ENCODE measurements around the gene ZNRF2.

ZNRF2 gene

GRCh38 chr7:30366606-30367005, 82.2 kb downstream of the ZNRF2 start:
- DNase-seq (ENCODE audit: extremely low read depth, low read depth): no peak

GRCh38 chr7:30367561-30367960, 83.2 kb downstream of the ZNRF2 start:
- no peak for TF ChIP-seq CTCF (IDR thresholded peaks at IDR 0.05; ENCODE audit: low read depth, low read length)

More at GRCh38 chr7:30366606-30367005, 82.2 kb downstream of the ZNRF2 start:
- TF ChIP-seq CTCF (IDR thresholded peaks at IDR 0.05; ENCODE audit: low read depth, low read length): no peak

GRCh38 chr7:30369879-30370278, 85.5 kb downstream of the ZNRF2 start:
- TF ChIP-seq CTCF (IDR thresholded peaks at IDR 0.05; ENCODE audit: low read depth, low read length): no peak
- no peak for DNase-seq (ENCODE audit: extremely low read depth, low read depth)

More at GRCh38 chr7:30367561-30367960, 83.2 kb downstream of the ZNRF2 start:
- no peak for DNase-seq (ENCODE audit: extremely low read depth, low read depth)

- no peak for DNase-seq (ENCODE audit: extremely low read depth, low read depth)
Observed at GRCh38 chr7:30371321-30371720, 86.9 kb downstream of the ZNRF2 start.

GRCh38 chr7:30378275-30378674, 93.9 kb downstream of the ZNRF2 start:
- no peak for DNase-seq (ENCODE audit: extremely low read depth, low read depth)
- no peak for TF ChIP-seq CTCF (IDR thresholded peaks at IDR 0.05; ENCODE audit: low read depth, low read length)

More at GRCh38 chr7:30371321-30371720, 86.9 kb downstream of the ZNRF2 start:
- no peak for TF ChIP-seq CTCF (IDR thresholded peaks at IDR 0.05; ENCODE audit: low read depth, low read length)

- DNase-seq (ENCODE audit: extremely low read depth, low read depth): peak; percentile 16
- TF ChIP-seq CTCF (IDR thresholded peaks at IDR 0.05; ENCODE audit: low read depth, low read length): no peak
Observed at GRCh38 chr7:30379131-30379530, 94.7 kb downstream of the ZNRF2 start.

- no peak for TF ChIP-seq CTCF (IDR thresholded peaks at IDR 0.05; ENCODE audit: low read depth, low read length)
- DNase-seq (ENCODE audit: extremely low read depth, low read depth): no peak
Observed at GRCh38 chr7:30379741-30380140, 95.3 kb downstream of the ZNRF2 start.

All from AG09319 (cell line).